ENCODE measurements around the gene TUFT1. TPM values are rescaled to one million over a fixed set of nuclear protein-coding genes. Genes with fewer than 3 reads are reported as not detected.

TUFT1 gene
- total and polyA plus RNA-seq, 10 of the 15 experiments (the other 5 are each of a cell fraction or from before 2014, with no cell fraction given) = 0.08 to 4.3 (median 3.2) TPM

GRCh38 chr1:151510020-151510405, 30.1 kb upstream of the TUFT1 start:
- TF ChIP-seq SIN3A (IDR thresholded peaks at IDR 0.05; ENCODE audit: low read depth, low read length) (no peak), REST (IDR thresholded peaks at IDR 0.05; ENCODE audit: low read depth, low read length) (no peak), ZBTB4 (CRISPR knock-in tag; IDR thresholded peaks at IDR 0.05) (no peak), ZZZ3 (IDR thresholded peaks at IDR 0.05; ENCODE audit: control insufficient read depth, insufficient read length, low read depth) (no peak), EED (IDR thresholded peaks at IDR 0.05; ENCODE audit: low read depth) (no peak), SREBF1 (IDR thresholded peaks at IDR 0.05; ENCODE audit: low read length) (no peak), IRF4 (IDR thresholded peaks at IDR 0.05; ENCODE audit: low read depth, low read length) (no peak), KLF5 (IDR thresholded peaks at IDR 0.05; ENCODE audit: partially characterized antibody) (no peak), MTA2 (IDR thresholded peaks at IDR 0.05; ENCODE audit: low read depth) (no peak), HDAC2 (IDR thresholded peaks at IDR 0.05) (no peak), IKZF2 (IDR thresholded peaks at IDR 0.05) (no peak), TARDBP (IDR thresholded peaks at IDR 0.05; ENCODE audit: borderline replicate concordance) (no peak), SP1 (IDR thresholded peaks at IDR 0.05; ENCODE audit: low read depth, low read length) (no peak), CBX3 (IDR thresholded peaks at IDR 0.05; ENCODE audit: borderline replicate concordance, low read depth) (no peak), POLR2A (IDR thresholded peaks at IDR 0.05; ENCODE audit: low read depth, low read length) (no peak), KDM1A (IDR thresholded peaks at IDR 0.05; ENCODE audit: borderline replicate concordance) (no peak), ZNF384 (IDR thresholded peaks at IDR 0.05; ENCODE audit: borderline replicate concordance, low read depth, low read length) (no peak), HDGF (IDR thresholded peaks at IDR 0.05) (no peak), SUZ12 (IDR thresholded peaks at IDR 0.05; ENCODE audit: unreplicated experiment) (no peak)
- DNase-seq (ENCODE audit: low read depth, low spot score) (no peak), FAIRE-seq (no peak), ATAC-seq (no peak)
- ChIA-PET POLR2A (no interaction called here), CTCF (no interaction called here), SMC1A (ENCODE audit: uncharacterized antibody, unreplicated experiment) (interaction anchor here (1.6 kb wide), 1 partner anchor 35 kb away, joined by 4 read pairs; no protein-coding TSS in a partner anchor), RAD21 (ENCODE audit: unreplicated experiment) (interaction anchor here (1.6 kb wide), 1 partner anchor 66 kb away, joined by 4 read pairs; no protein-coding TSS in a partner anchor)
- H3K4me2 ChIP-seq (ENCODE audit: control insufficient read depth, insufficient read depth) = no peak overlapping the region
- H3K27me3 ChIP-seq (replicated peaks in 1 of 2; ENCODE audit: control insufficient read depth in 2 of 2, insufficient read depth in 2 of 2, low read length in 1 of 2) = peaks cover 6 to 7% of the 10 kb centered on the region in 2 experiments
- no TSS peak for BruUV-seq (replicated peaks)
- no peak overlapping the region for H3K9ac ChIP-seq (ENCODE audit: control insufficient read depth, insufficient read depth, low read length)
- no peaks in the 10 kb centered on the region for H4K20me1 ChIP-seq (ENCODE audit: control insufficient read depth, insufficient read depth)
- no peaks in the 10 kb centered on the region for H3K9me3 ChIP-seq (replicated peaks; ENCODE audit: control insufficient read depth, insufficient read depth, low read length)
- H3K36me3 ChIP-seq (ENCODE audit: control insufficient read depth in 2 of 2, insufficient read depth in 2 of 2, low read length in 1 of 2) = no peaks in the 10 kb centered on the region
- intact Hi-C loops (cut with micrococcal nuclease; ENCODE audit: unreplicated experiment) (loop anchor here (5.0 kb wide), 1 partner anchor 68 kb away; no protein-coding TSS in a partner anchor), in situ Hi-C loops (cut with MboI) (loop anchor here (5.0 kb wide), 1 partner anchor 63 kb away; no protein-coding TSS in a partner anchor)
- no peaks in the 10 kb centered on the region for H3K79me2 ChIP-seq (ENCODE audit: control insufficient read depth, insufficient read depth, low read length)
- H3K4me1 ChIP-seq (ENCODE audit: control insufficient read depth, insufficient read depth, low read length) = peaks cover 23% of the 10 kb centered on the region
- WGBS (ENCODE audit: insufficient coverage, insufficient replicate concordance, low lambda C conversion rate, missing lambda C conversion rate) = 80% methylated on average over 9 of the region's 9 CpGs
- no peak overlapping the region for H3K4me3 ChIP-seq
- H2AFZ ChIP-seq (ENCODE audit: control insufficient read depth, low read depth, low read length) = no peak overlapping the region
- no peak overlapping the region for H3K27ac ChIP-seq (ENCODE audit: control insufficient read depth, insufficient read depth)

Data from GM12878 (cell line).